GM18517 (cell line): Measurements from ENCODE around the gene RTL9.

Experiments
- ATAC-seq: cut with Tn5 transposase; IDR thresholded peaks from one replicate; pipeline ENCODE4 v1.9.1; 2021; ENCODE audit warnings: mild to moderate bottlenecking, moderate library complexity; ENCODE audit not compliant: unreplicated experiment

Gene RTL9

GRCh38 chrX:110341189-110342035, 17.2 kb upstream of the RTL9 start:
- ATAC-seq = peak; percentile 88

- no peak for ATAC-seq
These were observed 12.0 kb upstream of the RTL9 start for GRCh38 chrX:110346681-110347080.

GRCh38 chrX:110359273-110359672, 625 bp downstream of the RTL9 start:
- ATAC-seq = no peak

DNA sequence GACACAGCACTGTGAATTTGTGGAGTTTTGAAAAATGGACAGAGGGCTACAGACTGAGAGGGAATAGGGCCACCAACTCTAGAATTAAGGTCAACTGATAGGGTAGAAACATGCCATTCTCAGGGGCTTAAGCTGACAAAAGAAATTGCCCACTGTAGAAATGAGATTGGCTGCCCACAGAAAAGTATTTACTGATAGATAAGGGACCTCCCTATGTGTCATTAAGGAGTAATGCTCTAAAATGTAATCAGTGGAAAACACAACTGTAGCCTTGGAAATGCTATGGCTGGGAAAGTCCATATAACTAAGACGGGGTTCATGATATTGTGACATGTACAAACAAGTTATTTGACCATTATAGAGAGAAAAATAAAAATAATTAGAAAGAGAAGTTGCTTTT, 4.6 kb downstream of the RTL9 start:
- no peak for ATAC-seq

DNA sequence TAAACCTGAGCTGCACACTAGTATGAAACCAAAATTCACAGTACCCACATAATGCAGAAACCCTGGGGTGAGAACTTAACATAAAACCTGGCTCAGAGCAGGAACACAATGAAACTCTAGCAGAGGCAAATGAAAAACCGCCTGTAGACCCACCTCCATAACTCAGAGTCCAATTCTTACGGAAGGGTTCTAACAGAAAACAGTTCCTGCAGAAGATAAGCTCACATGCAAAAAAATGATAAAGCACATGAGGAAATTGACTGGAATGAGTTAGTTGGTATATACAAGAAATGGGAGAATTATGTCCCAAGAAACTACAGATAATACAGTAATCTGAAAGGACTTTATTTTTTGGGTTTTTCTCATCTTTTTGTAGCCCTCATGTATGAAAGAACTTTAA, 14.7 kb downstream of the RTL9 start:
- ATAC-seq = no peak

DNA sequence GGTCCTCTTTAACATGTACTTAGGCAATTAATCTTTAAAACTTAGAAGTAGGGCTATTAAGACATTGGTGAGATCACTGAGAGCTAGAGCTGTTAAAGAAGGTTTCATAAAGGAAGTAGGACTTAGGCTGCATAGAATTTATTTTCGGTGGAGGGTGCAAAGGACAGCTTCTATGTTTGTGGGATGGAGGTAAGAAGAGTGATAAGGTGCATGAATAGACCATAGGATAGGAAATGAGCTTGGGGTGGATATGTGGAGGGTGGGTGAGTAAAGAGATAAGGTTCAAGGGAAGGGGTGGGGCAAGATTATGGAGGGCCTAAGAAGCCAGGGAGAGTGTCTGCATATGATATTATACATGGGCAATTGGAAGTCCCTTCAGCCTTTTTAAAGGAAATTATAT, 15.9 kb downstream of the RTL9 start:
- ATAC-seq = no peak

DNA sequence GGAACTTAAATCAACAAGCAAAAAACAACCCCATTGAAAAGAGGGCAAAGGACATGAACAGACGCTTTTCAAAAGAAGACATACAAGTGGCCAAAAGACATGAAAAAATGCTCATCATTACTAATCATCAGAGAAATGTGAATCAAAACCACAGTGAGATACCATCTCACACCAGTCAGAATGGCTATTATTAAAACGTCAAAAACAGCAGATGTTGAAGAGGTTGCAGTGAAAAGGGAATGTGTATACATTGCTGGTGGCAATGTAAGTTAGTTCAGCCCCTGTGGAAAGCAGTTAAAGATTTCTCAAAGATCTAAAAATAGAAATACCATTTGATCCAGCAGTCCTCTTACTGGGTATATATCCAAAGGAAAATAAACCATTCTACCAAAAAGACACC, 22.6 kb downstream of the RTL9 start:
- no peak for ATAC-seq

- no peak for ATAC-seq
These were observed 24.8 kb downstream of the RTL9 start for GRCh38 chrX:110383414-110383813.

DNA sequence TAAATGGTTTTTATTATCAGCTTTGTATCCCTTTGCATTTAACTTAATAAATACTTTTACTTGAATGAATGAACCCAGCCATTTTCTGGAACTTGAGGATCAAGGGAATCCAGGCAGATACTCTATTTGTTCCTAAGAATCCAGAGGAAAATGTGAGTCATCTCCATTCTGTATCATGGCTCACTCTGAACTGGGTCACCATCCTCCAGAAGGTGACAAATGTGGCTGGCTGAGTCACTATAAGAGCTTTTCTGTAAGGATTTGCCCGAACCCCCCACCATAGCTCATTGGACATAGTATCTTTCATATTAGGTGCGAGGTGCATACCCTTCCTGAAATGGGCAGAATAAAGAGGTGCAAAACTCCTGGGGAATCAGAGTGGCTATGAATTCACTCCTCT, 25.8 kb downstream of the RTL9 start:
- no peak for ATAC-seq

GRCh38 chrX:110389570-110389969, 30.9 kb downstream of the RTL9 start:
- no peak for ATAC-seq

DNA sequence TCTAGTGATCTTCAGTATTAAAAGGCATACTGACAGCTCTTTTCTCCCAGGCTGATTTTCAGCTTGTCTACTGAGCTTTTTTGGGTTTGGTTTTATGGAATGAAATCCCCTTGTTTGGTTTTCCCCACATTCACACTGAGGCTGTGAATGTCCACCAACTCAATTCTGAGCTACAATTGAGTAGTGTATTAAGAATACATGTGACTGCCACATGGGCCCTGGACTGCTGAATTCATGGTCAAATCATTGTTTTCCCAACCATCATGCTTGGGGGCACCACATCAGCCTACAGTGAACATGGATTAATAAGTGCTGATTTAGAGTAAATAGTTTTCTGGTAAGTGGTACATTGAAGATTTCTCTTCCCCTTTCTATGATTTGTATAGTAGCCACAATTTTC, 32.4 kb downstream of the RTL9 start:
- no peak for ATAC-seq

GRCh38 chrX:110394651-110395050, 36.0 kb downstream of the RTL9 start:
- no peak for ATAC-seq

DNA sequence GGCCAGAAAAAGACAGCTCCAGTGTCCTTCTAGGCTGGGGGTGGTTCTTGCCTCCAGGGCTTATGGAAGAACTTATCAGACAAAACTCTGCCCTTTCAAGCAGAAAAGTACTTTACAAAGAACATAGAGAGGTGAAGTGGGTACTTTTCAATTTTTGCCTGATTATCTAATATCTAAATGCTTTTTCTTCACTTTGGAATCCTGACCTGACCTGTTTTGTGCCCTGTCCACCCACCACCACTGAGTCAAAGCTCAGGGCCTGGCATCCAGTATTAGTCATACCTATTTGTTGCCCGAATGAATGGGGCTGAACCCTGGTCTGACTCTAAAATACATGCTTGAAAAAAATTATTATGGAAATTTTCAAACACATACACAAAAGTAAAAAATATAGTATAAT, 37.2 kb downstream of the RTL9 start:
- ATAC-seq = no peak

DNA sequence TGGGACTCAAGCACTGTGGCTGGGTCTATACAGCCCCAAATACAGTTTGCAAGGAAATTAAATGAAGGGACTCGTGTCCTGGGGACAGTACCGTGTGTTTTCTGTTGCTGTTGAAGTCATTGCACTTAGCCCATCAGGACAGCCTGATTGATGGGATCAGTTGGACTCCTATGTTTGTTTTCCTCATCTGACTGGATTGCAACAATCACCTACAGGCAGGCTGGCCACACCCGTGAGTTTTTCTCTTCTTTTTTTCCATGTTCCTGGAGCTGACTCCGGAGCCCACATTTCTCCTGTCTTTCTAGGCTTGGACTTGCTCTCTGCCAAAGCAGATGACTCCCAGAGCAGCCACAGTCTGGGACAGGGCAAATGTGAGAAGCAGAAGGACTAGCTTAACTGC, 38.1 kb downstream of the RTL9 start:
- ATAC-seq = no peak

GRCh38 chrX:110397339-110397738, 38.7 kb downstream of the RTL9 start:
- no peak for ATAC-seq

DNA sequence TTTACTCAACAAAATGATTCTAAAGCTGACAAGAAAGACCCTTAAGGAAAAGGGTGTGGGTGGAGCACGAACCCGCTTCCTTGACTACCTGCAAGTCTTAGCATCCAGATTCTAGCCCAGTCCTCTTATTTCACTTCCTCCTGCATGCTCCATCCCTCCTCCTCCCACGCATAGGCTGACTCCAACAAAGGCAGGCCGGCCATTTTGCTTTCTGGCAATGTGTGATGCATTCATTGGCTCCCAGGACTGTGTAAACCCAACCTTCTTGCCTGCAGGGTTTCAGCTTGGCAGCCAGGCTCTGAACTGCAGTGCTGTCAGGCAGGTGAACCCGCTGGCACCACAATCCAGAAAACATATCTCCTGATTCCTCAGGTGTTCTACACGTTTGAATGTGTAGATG, 39.3 kb downstream of the RTL9 start:
- ATAC-seq = no peak

DNA sequence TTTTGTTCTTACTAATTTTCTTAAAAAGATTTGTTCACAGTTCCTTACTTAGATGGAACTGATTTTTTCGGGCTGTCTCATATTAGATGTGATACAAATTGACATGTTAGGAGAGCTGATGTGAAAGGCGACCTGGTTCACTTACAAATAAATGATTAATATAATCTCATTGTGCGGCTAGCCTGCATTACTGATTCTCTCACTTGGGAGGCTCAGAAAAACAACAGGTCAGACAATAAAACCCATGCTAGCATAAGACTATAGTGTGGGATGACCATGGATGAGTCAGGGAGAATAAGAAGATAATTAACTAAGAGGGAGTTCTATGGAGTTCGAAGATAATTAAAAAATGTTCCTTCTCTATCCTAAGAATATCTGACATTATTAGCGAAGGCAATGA, 40.8 kb downstream of the RTL9 start:
- ATAC-seq = no peak

GRCh38 chrX:110399966-110400365, 41.3 kb downstream of the RTL9 start:
- ATAC-seq = no peak

GRCh38 chrX:110401135-110401534, 42.5 kb downstream of the RTL9 start:
- no peak for ATAC-seq

- no peak for ATAC-seq
These were observed 43.6 kb downstream of the RTL9 start for GRCh38 chrX:110402091-110402849.

- no peak for ATAC-seq
These were observed 44.2 kb downstream of the RTL9 start for GRCh38 chrX:110402850-110403221.

GRCh38 chrX:110403441-110404238, 45.0 kb downstream of the RTL9 start:
- ATAC-seq = no peak
